HEK293 (cell line): ENCODE measurements around the gene PLK3.
A peak's percentile ranks its signal among the peaks of the same experiment; 100 is the strongest.

Experiments
- CTCF ChIA-PET: fragments of 350-600 bp; formaldehyde crosslinking; extraction: SDS; loops from one replicate; lab custom pipeline; 2021; ENCODE audit warnings: antibody characterized with exemption; lab: Yijun Ruan, JAX
- POLR2A ChIA-PET: fragments of 300-600 bp; formaldehyde crosslinking; extraction: SDS; loops from one replicate; lab custom pipeline; 2020; ENCODE audit warnings: antibody characterized with exemption, inconsistent platforms; lab: Yijun Ruan, JAX
- H3K27ac ChIP-seq: fragments of 200-500 bp; sonication (Bioruptor generic); 2 replicates; pipeline ENCODE4 v1.5.1; 2014; ENCODE audit warnings: low read depth, low read length, control low read depth, inconsistent platforms; ENCODE audit errors: extremely low read depth
- H3K36me3 ChIP-seq, 2 experiments: fragments of 200-500 bp in 1 of 2; sonication (Bioruptor generic) in 1 of 2; 1 replicate in 1 of 2; 2 replicates in 1 of 2; pipeline ENCODE4 v1.5.1; 2014 to 2017; ENCODE audit warnings: inconsistent platforms in 2 of 2, low read length in 2 of 2; ENCODE audit not compliant: control insufficient read depth in 2 of 2, insufficient read depth in 1 of 2
- H3K4me1 ChIP-seq: fragments of 200-500 bp; sonication (Bioruptor generic); 2 replicates; pipeline ENCODE4 v1.5.1; 2014; ENCODE audit warnings: mild to moderate bottlenecking, low read length, inconsistent platforms; ENCODE audit not compliant: control insufficient read depth, insufficient read depth
- H3K4me3 ChIP-seq: 2 replicates; pipeline ENCODE4 v1.5.1; 2011; ENCODE audit warnings: low read depth, mild to moderate bottlenecking, control low read depth, low read length, moderate library complexity
- H3K9me3 ChIP-seq: fragments of 200-500 bp; sonication (Bioruptor generic); 2 replicates; pipeline ENCODE4 v1.5.1; 2014; ENCODE audit warnings: low read depth, low read length, inconsistent platforms; ENCODE audit not compliant: control insufficient read depth, insufficient read depth
- EGR2 ChIP-seq: fragments of 450-650 bp; formaldehyde crosslinking; IDR thresholded peaks from 2 replicates; pipeline ENCODE4 v1.5.1; 2016; ENCODE audit warnings: low read depth, missing biosample characterization, missing genetic modification characterization
- KLF17 ChIP-seq: fragments of 450-650 bp; formaldehyde crosslinking; IDR thresholded peaks from 2 replicates; pipeline ENCODE4 v1.5.1; 2016; ENCODE audit warnings: missing biosample characterization, missing genetic modification characterization
- SETDB1 ChIP-seq: IDR thresholded peaks from one replicate; pipeline ENCODE4 v1.6.1; 2017; ENCODE audit warnings: mild to moderate bottlenecking, low read length, moderate library complexity, mixed read lengths; ENCODE audit not compliant: insufficient read length
- TRIM28 ChIP-seq: IDR thresholded peaks from 2 replicates; pipeline ENCODE4 v1.6.1; 2011; ENCODE audit warnings: low read length, control low read depth, borderline replicate concordance
- ZBTB20 ChIP-seq: fragments of 450-650 bp; formaldehyde crosslinking; IDR thresholded peaks from 2 replicates; pipeline ENCODE4 v1.5.1; 2016; ENCODE audit warnings: missing biosample characterization, missing genetic modification characterization
- ZBTB7A ChIP-seq: fragments of 450-650 bp; formaldehyde crosslinking; IDR thresholded peaks from 2 replicates; pipeline ENCODE4 v1.5.1; 2016; ENCODE audit warnings: low read depth, missing biosample characterization, missing genetic modification characterization
- ZEB2 ChIP-seq: fragments of 450-650 bp; formaldehyde crosslinking; IDR thresholded peaks from 2 replicates; pipeline ENCODE4 v1.5.1; 2016; ENCODE audit warnings: missing biosample characterization, missing genetic modification characterization
- ZFHX2 ChIP-seq: fragments of 450-650 bp; formaldehyde crosslinking; conservative IDR thresholded peaks from 2 replicates; pipeline ENCODE4 v1.5.1; 2016; ENCODE audit warnings: missing biosample characterization, missing genetic modification characterization
- ZIC2 ChIP-seq: fragments of 450-650 bp; formaldehyde crosslinking; IDR thresholded peaks from 2 replicates; pipeline ENCODE4 v1.5.1; 2016; ENCODE audit warnings: missing biosample characterization, missing genetic modification characterization
- ZNF121 ChIP-seq: fragments of 450-650 bp; formaldehyde crosslinking; IDR thresholded peaks from 2 replicates; pipeline ENCODE4 v1.5.1; 2016; ENCODE audit warnings: missing biosample characterization, missing genetic modification characterization
- ZNF133 ChIP-seq: fragments of 450-650 bp; formaldehyde crosslinking; IDR thresholded peaks from 2 replicates; pipeline ENCODE4 v1.5.1; 2016; ENCODE audit warnings: missing biosample characterization, missing genetic modification characterization
- ZNF2 ChIP-seq: fragments of 450-650 bp; formaldehyde crosslinking; IDR thresholded peaks from 2 replicates; pipeline ENCODE4 v1.5.1; 2016; ENCODE audit warnings: missing biosample characterization, missing genetic modification characterization
- ZNF239 ChIP-seq: fragments of 450-650 bp; formaldehyde crosslinking; IDR thresholded peaks from 2 replicates; pipeline ENCODE4 v1.5.1; 2016; ENCODE audit warnings: missing biosample characterization, missing genetic modification characterization
- ZNF302 ChIP-seq: fragments of 450-650 bp; formaldehyde crosslinking; IDR thresholded peaks from 2 replicates; pipeline ENCODE4 v1.5.1; 2016; ENCODE audit warnings: missing biosample characterization, missing genetic modification characterization, low read depth
- ZNF335 ChIP-seq: fragments of 450-650 bp; formaldehyde crosslinking; conservative IDR thresholded peaks from 2 replicates; pipeline ENCODE4 v1.5.1; 2016; ENCODE audit warnings: missing biosample characterization, missing genetic modification characterization
- ZNF404 ChIP-seq: fragments of 450-650 bp; formaldehyde crosslinking; IDR thresholded peaks from 2 replicates; pipeline ENCODE4 v1.5.1; 2017; ENCODE audit warnings: missing biosample characterization, missing genetic modification characterization
- ZNF423 ChIP-seq: fragments of 450-650 bp; formaldehyde crosslinking; IDR thresholded peaks from 2 replicates; pipeline ENCODE4 v1.5.1; 2016; ENCODE audit warnings: missing biosample characterization, missing genetic modification characterization
- ZNF555 ChIP-seq: fragments of 450-650 bp; formaldehyde crosslinking; conservative IDR thresholded peaks from 2 replicates; pipeline ENCODE4 v1.5.1; 2017; ENCODE audit warnings: missing biosample characterization, mild to moderate bottlenecking, missing genetic modification characterization, inconsistent platforms
- ZNF747 ChIP-seq: fragments of 450-650 bp; formaldehyde crosslinking; IDR thresholded peaks from 2 replicates; pipeline ENCODE4 v1.5.1; 2016; ENCODE audit warnings: missing biosample characterization, missing genetic modification characterization
- TF ChIP-seq, protein P1 (sequence below): fragments of 450-650 bp; formaldehyde crosslinking; IDR thresholded peaks from 2 replicates; pipeline ENCODE4 v1.5.1; 2016; ENCODE audit warnings: missing biosample characterization, missing genetic modification characterization
- TF ChIP-seq, protein P2 (sequence below): fragments of 450-650 bp; formaldehyde crosslinking; IDR thresholded peaks from 2 replicates; pipeline ENCODE4 v1.5.1; 2016; ENCODE audit warnings: missing biosample characterization, missing genetic modification characterization
- TF ChIP-seq, protein P3 (sequence below): fragments of 450-650 bp; formaldehyde crosslinking; IDR thresholded peaks from 2 replicates; pipeline ENCODE4 v1.5.1; 2017; ENCODE audit warnings: missing biosample characterization, mild to moderate bottlenecking, missing genetic modification characterization, moderate library complexity

Gene PLK3

DNA sequence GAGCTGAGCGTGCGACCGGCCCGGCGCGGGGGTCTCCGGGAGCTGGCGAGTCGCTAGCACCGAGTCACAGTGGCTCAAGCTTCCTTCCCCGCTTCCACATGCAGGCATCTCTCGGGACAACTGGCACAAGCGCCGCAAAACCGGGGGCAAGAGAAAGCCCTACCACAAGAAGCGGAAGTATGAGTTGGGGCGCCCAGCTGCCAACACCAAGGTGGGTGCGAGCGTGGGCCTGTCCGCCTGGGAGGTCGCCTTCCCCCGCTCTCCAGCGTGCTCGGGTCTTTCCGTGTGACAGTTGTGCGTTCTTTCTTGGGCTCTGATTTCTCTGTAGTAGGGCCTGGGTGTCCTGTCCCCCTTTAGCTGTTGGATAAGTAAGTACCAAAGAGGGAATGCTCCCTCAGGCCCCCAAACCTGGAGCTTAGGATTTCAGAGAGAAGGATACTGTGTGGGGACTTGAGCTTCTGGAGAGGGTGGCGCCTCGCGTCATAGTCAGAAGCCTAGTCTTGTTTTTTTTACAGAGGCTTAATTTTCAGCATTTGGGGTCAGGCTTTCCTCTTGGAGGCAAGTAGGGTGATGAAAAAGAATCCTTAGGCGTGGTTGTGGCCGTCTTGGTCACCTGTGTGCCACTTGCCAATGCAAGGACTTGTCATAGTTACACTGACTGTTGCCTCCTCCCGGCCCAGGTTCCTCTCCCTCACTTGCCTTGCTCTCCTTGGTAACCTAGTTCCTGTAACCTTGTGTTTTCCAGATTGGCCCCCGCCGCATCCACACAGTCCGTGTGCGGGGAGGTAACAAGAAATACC lies 24.0 kb upstream of the PLK3 start (continued):
- TF ChIP-seq, protein P1, sequence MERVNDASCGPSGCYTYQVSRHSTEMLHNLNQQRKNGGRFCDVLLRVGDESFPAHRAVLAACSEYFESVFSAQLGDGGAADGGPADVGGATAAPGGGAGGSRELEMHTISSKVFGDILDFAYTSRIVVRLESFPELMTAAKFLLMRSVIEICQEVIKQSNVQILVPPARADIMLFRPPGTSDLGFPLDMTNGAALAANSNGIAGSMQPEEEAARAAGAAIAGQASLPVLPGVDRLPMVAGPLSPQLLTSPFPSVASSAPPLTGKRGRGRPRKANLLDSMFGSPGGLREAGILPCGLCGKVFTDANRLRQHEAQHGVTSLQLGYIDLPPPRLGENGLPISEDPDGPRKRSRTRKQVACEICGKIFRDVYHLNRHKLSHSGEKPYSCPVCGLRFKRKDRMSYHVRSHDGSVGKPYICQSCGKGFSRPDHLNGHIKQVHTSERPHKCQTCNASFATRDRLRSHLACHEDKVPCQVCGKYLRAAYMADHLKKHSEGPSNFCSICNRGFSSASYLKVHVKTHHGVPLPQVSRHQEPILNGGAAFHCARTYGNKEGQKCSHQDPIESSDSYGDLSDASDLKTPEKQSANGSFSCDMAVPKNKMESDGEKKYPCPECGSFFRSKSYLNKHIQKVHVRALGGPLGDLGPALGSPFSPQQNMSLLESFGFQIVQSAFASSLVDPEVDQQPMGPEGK = no peak
- no peak for TF ChIP-seq ZNF239 (tag by site-specific recombination)
- TF ChIP-seq, protein P2, sequence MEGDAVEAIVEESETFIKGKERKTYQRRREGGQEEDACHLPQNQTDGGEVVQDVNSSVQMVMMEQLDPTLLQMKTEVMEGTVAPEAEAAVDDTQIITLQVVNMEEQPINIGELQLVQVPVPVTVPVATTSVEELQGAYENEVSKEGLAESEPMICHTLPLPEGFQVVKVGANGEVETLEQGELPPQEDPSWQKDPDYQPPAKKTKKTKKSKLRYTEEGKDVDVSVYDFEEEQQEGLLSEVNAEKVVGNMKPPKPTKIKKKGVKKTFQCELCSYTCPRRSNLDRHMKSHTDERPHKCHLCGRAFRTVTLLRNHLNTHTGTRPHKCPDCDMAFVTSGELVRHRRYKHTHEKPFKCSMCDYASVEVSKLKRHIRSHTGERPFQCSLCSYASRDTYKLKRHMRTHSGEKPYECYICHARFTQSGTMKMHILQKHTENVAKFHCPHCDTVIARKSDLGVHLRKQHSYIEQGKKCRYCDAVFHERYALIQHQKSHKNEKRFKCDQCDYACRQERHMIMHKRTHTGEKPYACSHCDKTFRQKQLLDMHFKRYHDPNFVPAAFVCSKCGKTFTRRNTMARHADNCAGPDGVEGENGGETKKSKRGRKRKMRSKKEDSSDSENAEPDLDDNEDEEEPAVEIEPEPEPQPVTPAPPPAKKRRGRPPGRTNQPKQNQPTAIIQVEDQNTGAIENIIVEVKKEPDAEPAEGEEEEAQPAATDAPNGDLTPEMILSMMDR (tag by site-specific recombination) = no peak
- TF ChIP-seq SETDB1 = no peak
- TF ChIP-seq TRIM28 = no peak
- TF ChIP-seq ZBTB7A = no peak
- TF ChIP-seq ZNF302 (tag by site-specific recombination) = no peak
- peak; percentile 57 for TF ChIP-seq EGR2 (tag by site-specific recombination)
- no peak for TF ChIP-seq ZNF555 (tag by site-specific recombination)
- TF ChIP-seq KLF17 (tag by site-specific recombination) = no peak
- TF ChIP-seq ZNF404 = no peak
- TF ChIP-seq, protein P3, sequence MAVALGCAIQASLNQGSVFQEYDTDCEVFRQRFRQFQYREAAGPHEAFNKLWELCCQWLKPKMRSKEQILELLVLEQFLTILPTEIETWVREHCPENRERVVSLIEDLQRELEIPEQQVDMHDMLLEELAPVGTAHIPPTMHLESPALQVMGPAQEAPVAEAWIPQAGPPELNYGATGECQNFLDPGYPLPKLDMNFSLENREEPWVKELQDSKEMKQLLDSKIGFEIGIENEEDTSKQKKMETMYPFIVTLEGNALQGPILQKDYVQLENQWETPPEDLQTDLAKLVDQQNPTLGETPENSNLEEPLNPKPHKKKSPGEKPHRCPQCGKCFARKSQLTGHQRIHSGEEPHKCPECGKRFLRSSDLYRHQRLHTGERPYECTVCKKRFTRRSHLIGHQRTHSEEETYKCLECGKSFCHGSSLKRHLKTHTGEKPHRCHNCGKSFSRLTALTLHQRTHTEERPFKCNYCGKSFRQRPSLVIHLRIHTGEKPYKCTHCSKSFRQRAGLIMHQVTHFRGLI = peak; percentile 39; the same call in 1 of the 2 replicates
- TF ChIP-seq ZBTB20 (tag by site-specific recombination) = no peak
- TF ChIP-seq ZNF747 (tag by site-specific recombination) = no peak
- no peak for TF ChIP-seq ZNF423 (tag by site-specific recombination)
- peak; percentile 87 for TF ChIP-seq ZNF335 (tag by site-specific recombination)

- no peaks in the 10 kb centered on the region for H3K4me1 ChIP-seq
- H3K36me3 ChIP-seq = peaks cover 36 to 61% of the 10 kb centered on the region in 2 experiments; a peak in 2 of 3 replicates
- TF ChIP-seq ZFHX2 (tag by site-specific recombination) = peak; percentile 37; the same call in 1 of the 2 replicates
- TF ChIP-seq ZNF2 (tag by site-specific recombination) = 0 out of 2 replicates have a peak, but pooled peaks have one; percentile 4
- TF ChIP-seq ZNF133 = no peak
- no peak for TF ChIP-seq ZIC2 (tag by site-specific recombination)
- no peak for TF ChIP-seq ZEB2 (tag by site-specific recombination)
- TF ChIP-seq ZNF121 = peak; percentile 84
- no peaks in the 10 kb centered on the region for H3K9me3 ChIP-seq
- peak overlapping the region; percentile 63 for H3K4me3 ChIP-seq
- ChIA-PET CTCF (interaction anchor here (0.6 to 2.2 kb wide), 3 partner anchors 9 to 46 kb away, joined by 3 to 11 read pairs (median 6); partner anchors contain the start of genes BEST4 and RNU5D-1), POLR2A (interaction anchor here (1.0 to 3.1 kb wide), 13 partner anchors 8 to 527 kb away, joined by 5 to 41 read pairs (median 17); partner anchors contain the start of genes ARMH1, BEST4, BTBD19 and HECTD3)
- H3K27ac ChIP-seq = peak overlapping the region; percentile 99
Measured at GRCh38 chr1:44776730-44777068, 23.5 kb upstream of the PLK3 start.
